Measurements from ENCODE around the gene VTI1A. TPM values are rescaled to one million over a fixed set of nuclear protein-coding genes. Genes with fewer than 3 reads are reported as not detected.

Gene VTI1A
- total and polyA plus RNA-seq, 2 experiments from 2014 or later: 26.8 to 31.0 TPM

DNA sequence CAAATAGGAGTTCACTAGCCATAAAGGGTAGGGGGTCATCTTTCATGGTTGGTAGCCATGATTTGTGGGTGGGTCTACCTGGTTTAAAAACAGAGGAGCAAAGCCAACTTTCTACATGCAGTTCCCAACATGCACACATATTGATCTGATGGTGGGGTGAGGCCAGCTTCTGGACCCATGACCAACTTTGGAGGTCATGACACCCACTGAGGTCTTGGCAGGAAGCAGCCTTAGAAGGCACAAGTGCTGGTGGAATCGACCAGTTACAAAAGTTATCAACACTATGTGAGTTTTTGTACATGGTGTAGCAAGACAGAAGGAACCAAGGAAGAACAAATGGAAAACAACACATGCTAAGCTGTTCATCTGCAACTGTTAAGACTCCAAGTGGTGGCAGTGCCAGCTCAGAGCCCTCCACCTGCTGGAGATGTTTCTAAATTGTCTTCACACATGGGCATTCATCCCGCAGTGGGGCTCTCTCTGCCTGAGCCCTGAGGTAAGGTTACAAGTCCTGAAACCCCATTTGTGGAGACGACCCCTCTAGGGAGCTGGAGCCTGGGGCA is 401.9 kb downstream of the VTI1A start (continued):
- TF ChIP-seq, protein P1, sequence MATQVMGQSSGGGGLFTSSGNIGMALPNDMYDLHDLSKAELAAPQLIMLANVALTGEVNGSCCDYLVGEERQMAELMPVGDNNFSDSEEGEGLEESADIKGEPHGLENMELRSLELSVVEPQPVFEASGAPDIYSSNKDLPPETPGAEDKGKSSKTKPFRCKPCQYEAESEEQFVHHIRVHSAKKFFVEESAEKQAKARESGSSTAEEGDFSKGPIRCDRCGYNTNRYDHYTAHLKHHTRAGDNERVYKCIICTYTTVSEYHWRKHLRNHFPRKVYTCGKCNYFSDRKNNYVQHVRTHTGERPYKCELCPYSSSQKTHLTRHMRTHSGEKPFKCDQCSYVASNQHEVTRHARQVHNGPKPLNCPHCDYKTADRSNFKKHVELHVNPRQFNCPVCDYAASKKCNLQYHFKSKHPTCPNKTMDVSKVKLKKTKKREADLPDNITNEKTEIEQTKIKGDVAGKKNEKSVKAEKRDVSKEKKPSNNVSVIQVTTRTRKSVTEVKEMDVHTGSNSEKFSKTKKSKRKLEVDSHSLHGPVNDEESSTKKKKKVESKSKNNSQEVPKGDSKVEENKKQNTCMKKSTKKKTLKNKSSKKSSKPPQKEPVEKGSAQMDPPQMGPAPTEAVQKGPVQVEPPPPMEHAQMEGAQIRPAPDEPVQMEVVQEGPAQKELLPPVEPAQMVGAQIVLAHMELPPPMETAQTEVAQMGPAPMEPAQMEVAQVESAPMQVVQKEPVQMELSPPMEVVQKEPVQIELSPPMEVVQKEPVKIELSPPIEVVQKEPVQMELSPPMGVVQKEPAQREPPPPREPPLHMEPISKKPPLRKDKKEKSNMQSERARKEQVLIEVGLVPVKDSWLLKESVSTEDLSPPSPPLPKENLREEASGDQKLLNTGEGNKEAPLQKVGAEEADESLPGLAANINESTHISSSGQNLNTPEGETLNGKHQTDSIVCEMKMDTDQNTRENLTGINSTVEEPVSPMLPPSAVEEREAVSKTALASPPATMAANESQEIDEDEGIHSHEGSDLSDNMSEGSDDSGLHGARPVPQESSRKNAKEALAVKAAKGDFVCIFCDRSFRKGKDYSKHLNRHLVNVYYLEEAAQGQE (IDR thresholded peaks at IDR 0.05; ENCODE audit: unreplicated experiment): no peak

DNA sequence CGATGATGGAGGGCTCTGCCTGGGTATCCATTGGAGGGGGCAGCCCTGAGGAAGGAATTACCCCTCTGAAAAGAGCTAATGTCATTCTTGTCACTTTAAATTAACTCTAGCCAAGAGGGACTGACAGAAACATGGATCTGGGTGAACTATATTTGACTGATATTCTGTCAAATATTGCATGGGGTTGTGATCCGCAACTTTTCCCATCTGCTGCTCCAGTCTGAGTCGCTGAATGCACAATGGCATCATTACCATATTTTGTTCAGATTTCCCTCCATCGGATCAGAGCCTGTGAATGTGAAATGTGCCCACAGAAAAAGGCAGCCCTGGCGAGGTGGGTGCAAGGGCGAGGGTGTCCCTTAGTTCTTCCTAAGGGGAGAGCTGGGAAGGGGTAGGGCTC is 402.5 kb downstream of the VTI1A start:
- Histone ChIP-seq H3K4me2 (no peak overlapping the region), H3K36me3 (ENCODE audit: insufficient read depth) (peaks cover 10% of the 10 kb centered on the region; the same call in 1 of the 2 replicates), H4K20me1 (replicated peaks; ENCODE audit: insufficient read depth) (no peaks in the 10 kb centered on the region), H2AFZ (no peak overlapping the region), H3K9me2 (ENCODE audit: insufficient read depth) (peaks cover 13% of the 10 kb centered on the region), H3K4me1 (ENCODE audit: insufficient read depth) (no peaks in the 10 kb centered on the region), H3K79me2 (replicated peaks; ENCODE audit: insufficient read depth) (no peaks in the 10 kb centered on the region), H3K4me3 (no peak overlapping the region), H3K27ac (ENCODE audit: low read depth) (no peak overlapping the region), H3K27me3 (ENCODE audit: insufficient read depth) (no peaks in the 10 kb centered on the region), H3F3A (replicated peaks; ENCODE audit: low read depth) (no peaks in the 10 kb centered on the region)
- H3K9me3 Mint-ChIP-seq: peaks cover 36% of the 10 kb centered on the region
- peaks cover 32% of the 10 kb centered on the region for H3K36me3 Mint-ChIP-seq (ENCODE audit: low read depth)
- no peak overlapping the region for H3K4me3 Mint-ChIP-seq
- H3K27ac Mint-ChIP-seq: no peak overlapping the region
- peaks cover 4% of the 10 kb centered on the region for H3K27me3 Mint-ChIP-seq (ENCODE audit: insufficient read depth, low read depth, poor library complexity)
- DNase-seq (ENCODE audit: low spot score): no peak
- H3K4me1 Mint-ChIP-seq: peaks cover 2% of the 10 kb centered on the region; the same call in 1 of the 3 replicates
- no peak for ATAC-seq
- TF ChIP-seq, protein P2, sequence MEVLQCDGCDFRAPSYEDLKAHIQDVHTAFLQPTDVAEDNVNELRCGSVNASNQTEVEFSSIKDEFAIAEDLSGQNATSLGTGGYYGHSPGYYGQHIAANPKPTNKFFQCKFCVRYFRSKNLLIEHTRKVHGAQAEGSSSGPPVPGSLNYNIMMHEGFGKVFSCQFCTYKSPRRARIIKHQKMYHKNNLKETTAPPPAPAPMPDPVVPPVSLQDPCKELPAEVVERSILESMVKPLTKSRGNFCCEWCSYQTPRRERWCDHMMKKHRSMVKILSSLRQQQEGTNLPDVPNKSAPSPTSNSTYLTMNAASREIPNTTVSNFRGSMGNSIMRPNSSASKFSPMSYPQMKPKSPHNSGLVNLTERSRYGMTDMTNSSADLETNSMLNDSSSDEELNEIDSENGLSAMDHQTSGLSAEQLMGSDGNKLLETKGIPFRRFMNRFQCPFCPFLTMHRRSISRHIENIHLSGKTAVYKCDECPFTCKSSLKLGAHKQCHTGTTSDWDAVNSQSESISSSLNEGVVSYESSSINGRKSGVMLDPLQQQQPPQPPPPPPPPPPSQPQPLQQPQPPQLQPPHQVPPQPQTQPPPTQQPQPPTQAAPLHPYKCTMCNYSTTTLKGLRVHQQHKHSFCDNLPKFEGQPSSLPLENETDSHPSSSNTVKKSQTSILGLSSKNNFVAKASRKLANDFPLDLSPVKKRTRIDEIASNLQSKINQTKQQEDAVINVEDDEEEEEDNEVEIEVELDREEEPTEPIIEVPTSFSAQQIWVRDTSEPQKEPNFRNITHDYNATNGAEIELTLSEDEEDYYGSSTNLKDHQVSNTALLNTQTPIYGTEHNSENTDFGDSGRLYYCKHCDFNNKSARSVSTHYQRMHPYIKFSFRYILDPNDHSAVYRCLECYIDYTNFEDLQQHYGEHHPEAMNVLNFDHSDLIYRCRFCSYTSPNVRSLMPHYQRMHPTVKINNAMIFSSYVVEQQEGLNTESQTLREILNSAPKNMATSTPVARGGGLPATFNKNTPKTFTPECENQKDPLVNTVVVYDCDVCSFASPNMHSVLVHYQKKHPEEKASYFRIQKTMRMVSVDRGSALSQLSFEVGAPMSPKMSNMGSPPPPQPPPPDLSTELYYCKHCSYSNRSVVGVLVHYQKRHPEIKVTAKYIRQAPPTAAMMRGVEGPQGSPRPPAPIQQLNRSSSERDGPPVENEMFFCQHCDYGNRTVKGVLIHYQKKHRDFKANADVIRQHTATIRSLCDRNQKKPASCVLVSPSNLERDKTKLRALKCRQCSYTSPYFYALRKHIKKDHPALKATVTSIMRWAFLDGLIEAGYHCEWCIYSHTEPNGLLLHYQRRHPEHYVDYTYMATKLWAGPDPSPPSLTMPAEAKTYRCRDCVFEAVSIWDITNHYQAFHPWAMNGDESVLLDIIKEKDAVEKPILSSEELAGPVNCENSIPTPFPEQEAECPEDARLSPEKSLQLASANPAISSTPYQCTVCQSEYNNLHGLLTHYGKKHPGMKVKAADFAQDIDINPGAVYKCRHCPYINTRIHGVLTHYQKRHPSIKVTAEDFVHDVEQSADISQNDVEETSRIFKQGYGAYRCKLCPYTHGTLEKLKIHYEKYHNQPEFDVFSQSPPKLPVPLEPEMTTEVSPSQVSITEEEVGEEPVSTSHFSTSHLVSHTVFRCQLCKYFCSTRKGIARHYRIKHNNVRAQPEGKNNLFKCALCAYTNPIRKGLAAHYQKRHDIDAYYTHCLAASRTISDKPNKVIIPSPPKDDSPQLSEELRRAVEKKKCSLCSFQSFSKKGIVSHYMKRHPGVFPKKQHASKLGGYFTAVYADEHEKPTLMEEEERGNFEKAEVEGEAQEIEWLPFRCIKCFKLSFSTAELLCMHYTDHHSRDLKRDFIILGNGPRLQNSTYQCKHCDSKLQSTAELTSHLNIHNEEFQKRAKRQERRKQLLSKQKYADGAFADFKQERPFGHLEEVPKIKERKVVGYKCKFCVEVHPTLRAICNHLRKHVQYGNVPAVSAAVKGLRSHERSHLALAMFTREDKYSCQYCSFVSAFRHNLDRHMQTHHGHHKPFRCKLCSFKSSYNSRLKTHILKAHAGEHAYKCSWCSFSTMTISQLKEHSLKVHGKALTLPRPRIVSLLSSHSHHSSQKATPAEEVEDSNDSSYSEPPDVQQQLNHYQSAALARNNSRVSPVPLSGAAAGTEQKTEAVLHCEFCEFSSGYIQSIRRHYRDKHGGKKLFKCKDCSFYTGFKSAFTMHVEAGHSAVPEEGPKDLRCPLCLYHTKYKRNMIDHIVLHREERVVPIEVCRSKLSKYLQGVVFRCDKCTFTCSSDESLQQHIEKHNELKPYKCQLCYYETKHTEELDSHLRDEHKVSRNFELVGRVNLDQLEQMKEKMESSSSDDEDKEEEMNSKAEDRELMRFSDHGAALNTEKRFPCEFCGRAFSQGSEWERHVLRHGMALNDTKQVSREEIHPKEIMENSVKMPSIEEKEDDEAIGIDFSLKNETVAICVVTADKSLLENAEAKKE (CRISPR knock-in tag; IDR thresholded peaks at IDR 0.05): no peak
- TF ChIP-seq, protein P1 (IDR thresholded peaks at IDR 0.05; ENCODE audit: unreplicated experiment): no peak
- no peak for TF ChIP-seq POLR2AphosphoS5 (IDR thresholded peaks at IDR 0.05; ENCODE audit: low read depth)
- no peak for TF ChIP-seq EZH2phosphoT487 (IDR thresholded peaks at IDR 0.05; ENCODE audit: unreplicated experiment)
- TF ChIP-seq, protein P3, sequence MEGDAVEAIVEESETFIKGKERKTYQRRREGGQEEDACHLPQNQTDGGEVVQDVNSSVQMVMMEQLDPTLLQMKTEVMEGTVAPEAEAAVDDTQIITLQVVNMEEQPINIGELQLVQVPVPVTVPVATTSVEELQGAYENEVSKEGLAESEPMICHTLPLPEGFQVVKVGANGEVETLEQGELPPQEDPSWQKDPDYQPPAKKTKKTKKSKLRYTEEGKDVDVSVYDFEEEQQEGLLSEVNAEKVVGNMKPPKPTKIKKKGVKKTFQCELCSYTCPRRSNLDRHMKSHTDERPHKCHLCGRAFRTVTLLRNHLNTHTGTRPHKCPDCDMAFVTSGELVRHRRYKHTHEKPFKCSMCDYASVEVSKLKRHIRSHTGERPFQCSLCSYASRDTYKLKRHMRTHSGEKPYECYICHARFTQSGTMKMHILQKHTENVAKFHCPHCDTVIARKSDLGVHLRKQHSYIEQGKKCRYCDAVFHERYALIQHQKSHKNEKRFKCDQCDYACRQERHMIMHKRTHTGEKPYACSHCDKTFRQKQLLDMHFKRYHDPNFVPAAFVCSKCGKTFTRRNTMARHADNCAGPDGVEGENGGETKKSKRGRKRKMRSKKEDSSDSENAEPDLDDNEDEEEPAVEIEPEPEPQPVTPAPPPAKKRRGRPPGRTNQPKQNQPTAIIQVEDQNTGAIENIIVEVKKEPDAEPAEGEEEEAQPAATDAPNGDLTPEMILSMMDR (conservative IDR thresholded peaks at IDR 0.05; ENCODE audit: low read depth in 2 of 2): no peak
- no peak for TF ChIP-seq CREB1 (CRISPR knock-in tag; IDR thresholded peaks at IDR 0.05; ENCODE audit: low read depth)
- TF ChIP-seq ZNF331 (CRISPR knock-in tag; IDR thresholded peaks at IDR 0.05; ENCODE audit: low read depth): no peak
- no peak for TF ChIP-seq EZH2 (IDR thresholded peaks at IDR 0.05; ENCODE audit: low read depth, unreplicated experiment)
- no peak for TF ChIP-seq JUNB (IDR thresholded peaks at IDR 0.05; ENCODE audit: unreplicated experiment)
